Effector memory CD4-positive, alpha-beta T cell (primary cell): Measurements from ENCODE around the gene MCTP2.

Experiments
- DNase-seq, 3 donors: peaks; one replicate each; pipeline ENCODE4 v3.0.0-alpha.2; 2020
- H3K27ac ChIP-seq: 2 replicates; pipeline ENCODE4 v1.7.0; 2013; ENCODE audit warnings: mild to moderate bottlenecking, low read length, moderate library complexity; ENCODE audit not compliant: insufficient read depth, poor library complexity, severe bottlenecking
- H3K27me3 ChIP-seq: replicated peaks from 2 replicates; pipeline ENCODE4 v1.7.0; 2013; ENCODE audit warnings: mild to moderate bottlenecking, low read length; ENCODE audit not compliant: insufficient read depth, control insufficient read depth, poor library complexity, severe bottlenecking
- H3K36me3 ChIP-seq: 2 replicates; pipeline ENCODE4 v1.7.0; 2013; ENCODE audit warnings: mild to moderate bottlenecking, low read length, moderate library complexity; ENCODE audit not compliant: control insufficient read depth, insufficient read depth
- H3K4me1 ChIP-seq: 2 replicates; pipeline ENCODE4 v1.7.0; 2013; ENCODE audit warnings: low read length, mild to moderate bottlenecking; ENCODE audit not compliant: control insufficient read depth, insufficient read depth, poor library complexity, severe bottlenecking
- H3K4me3 ChIP-seq: 2 replicates; pipeline ENCODE4 v1.7.0; 2013; ENCODE audit warnings: low read length, low read depth, mild to moderate bottlenecking; ENCODE audit not compliant: insufficient read depth, poor library complexity, severe bottlenecking
- H3K9me3 ChIP-seq: 2 replicates; pipeline ENCODE4 v1.7.0; 2013; ENCODE audit warnings: mild to moderate bottlenecking, low read length, moderate library complexity; ENCODE audit not compliant: control insufficient read depth

MCTP2 gene

DNA sequence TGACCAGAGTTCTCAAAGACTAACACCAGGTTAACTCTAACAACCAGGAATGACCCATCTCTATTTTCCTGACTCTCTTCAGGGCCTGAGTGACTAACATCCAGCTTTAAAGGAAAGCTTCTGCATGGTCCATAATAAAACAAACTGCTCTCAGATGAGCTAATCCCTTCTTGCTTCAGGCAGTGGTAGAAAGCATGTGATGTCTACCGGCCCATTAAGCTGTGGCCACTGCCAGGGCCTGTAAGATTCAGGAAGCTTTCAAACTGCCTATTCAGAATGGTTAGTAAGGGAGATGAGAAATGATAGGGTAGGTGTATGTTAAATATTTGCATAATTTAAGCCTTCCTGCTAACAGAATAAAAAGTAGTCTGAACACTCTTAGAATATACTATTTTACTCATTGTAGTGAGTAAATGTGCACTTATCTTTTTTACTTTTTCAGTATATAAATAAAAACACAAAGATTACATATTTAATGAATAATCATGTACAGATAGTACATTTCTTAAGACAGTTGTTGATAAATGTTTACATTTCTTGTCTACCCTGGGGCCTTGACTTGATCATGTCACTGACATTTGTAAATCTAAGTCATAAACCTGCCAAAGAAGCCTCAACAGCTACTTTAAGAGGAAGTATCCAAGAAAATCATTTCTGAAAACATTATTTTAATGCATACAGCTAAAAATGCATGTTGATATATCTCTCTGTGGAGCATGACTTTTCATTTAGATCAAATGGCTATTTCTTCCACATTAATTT is 222.0 kb downstream of the MCTP2 start:
- Histone ChIP-seq H3K4me3 (no peak overlapping the region), H3K27ac (no peak overlapping the region), H3K27me3 (no peaks in the 10 kb centered on the region), H3K36me3 (no peaks in the 10 kb centered on the region), H3K4me1 (no peaks in the 10 kb centered on the region), H3K9me3 (no peaks in the 10 kb centered on the region)
- no peak for DNase-seq

DNA sequence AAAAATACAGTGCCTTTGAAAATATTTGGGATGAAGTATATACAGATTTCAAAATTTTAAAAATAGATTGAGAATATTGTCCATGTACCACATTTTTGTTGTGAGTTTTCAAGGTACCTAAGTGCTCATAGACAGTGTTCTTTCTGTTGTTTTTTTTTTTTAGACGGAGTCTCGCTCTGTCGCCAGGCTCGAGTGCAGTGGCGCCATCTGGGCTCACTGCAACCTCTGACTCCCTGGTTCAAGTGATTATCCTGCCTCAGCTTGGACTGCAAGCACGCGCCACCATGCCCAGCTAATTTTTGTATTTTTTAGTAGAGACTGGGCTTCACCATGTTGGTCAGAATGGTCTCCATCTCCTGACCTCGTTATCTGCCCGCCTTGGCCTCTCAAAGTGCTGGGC is 223.9 kb downstream of the MCTP2 start:
- no peak overlapping the region for H3K27ac ChIP-seq
- no peaks in the 10 kb centered on the region for H3K36me3 ChIP-seq
- H3K27me3 ChIP-seq, result no peaks in the 10 kb centered on the region
- H3K9me3 ChIP-seq, result no peaks in the 10 kb centered on the region
- no peak for DNase-seq
- no peak overlapping the region for H3K4me3 ChIP-seq
- no peaks in the 10 kb centered on the region for H3K4me1 ChIP-seq

DNA sequence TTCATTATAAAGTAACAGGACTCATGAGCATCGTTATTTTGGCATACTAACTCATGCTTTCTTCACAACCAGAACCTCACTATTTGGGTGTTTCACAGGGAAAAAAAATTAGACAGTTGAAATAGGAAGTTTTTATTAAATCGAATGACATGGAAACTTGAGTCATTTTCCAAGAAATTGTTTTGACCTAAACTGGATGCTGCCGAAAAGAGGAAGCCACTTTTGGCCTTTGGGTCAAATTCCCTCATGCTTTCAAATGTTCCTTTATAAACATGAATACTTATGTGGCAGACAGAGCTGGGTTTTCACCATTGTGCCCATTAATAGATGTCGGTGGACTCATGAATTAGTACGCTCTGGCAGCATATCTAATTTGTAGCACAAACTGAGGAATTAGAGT is 224.9 kb downstream of the MCTP2 start:
- Histone ChIP-seq H3K4me1 (no peaks in the 10 kb centered on the region), H3K27me3 (no peaks in the 10 kb centered on the region), H3K9me3 (no peaks in the 10 kb centered on the region), H3K27ac (no peak overlapping the region), H3K4me3 (no peak overlapping the region), H3K36me3 (no peaks in the 10 kb centered on the region)
- no peak for DNase-seq

GRCh38 chr15:94457661-94458060 is 226.3 kb downstream of the MCTP2 start:
- H3K27me3 ChIP-seq, result no peaks in the 10 kb centered on the region
- H3K27ac ChIP-seq, result no peak overlapping the region
- DNase-seq, result no peak
- no peak overlapping the region for H3K4me3 ChIP-seq
- H3K9me3 ChIP-seq, result no peaks in the 10 kb centered on the region
- no peaks in the 10 kb centered on the region for H3K4me1 ChIP-seq
- peaks cover 5% of the 10 kb centered on the region for H3K36me3 ChIP-seq

DNA sequence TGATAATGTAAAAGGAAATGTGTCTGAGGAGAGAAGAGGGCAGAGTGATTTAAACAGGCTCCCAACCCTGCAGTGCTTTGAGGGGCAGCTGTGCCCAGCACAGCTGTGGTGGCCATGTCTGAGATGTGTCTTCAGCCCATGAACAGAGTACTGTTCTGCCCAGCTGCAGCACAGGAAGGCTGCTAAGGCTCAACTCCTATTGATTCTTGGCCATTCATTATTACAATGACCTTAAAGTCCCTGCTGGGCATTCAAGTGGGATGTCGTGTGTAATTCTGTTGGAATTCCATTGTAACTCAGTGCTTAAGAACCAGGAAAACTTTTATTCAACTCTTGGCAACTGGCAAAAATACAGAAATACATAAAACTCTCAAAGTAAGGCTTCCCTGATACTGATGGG is 229.3 kb downstream of the MCTP2 start:
- Histone ChIP-seq H3K27ac (no peak overlapping the region), H3K4me1 (no peaks in the 10 kb centered on the region), H3K9me3 (no peaks in the 10 kb centered on the region), H3K4me3 (no peak overlapping the region), H3K36me3 (peaks cover 5% of the 10 kb centered on the region), H3K27me3 (no peaks in the 10 kb centered on the region)
- DNase-seq, result no peak

GRCh38 chr15:94467034-94467433 is 235.7 kb downstream of the MCTP2 start:
- Histone ChIP-seq H3K36me3 (peaks cover under 1% of the 10 kb centered on the region), H3K27me3 (no peaks in the 10 kb centered on the region), H3K27ac (no peak overlapping the region), H3K4me1 (no peaks in the 10 kb centered on the region), H3K9me3 (no peaks in the 10 kb centered on the region), H3K4me3 (no peak overlapping the region)
- DNase-seq, result no peak

GRCh38 chr15:94470492-94470891 is 239.1 kb downstream of the MCTP2 start:
- DNase-seq, result no peak
- no peaks in the 10 kb centered on the region for H3K9me3 ChIP-seq
- H3K27ac ChIP-seq, result no peak overlapping the region
- H3K4me3 ChIP-seq, result no peak overlapping the region
- no peaks in the 10 kb centered on the region for H3K36me3 ChIP-seq
- H3K4me1 ChIP-seq, result no peaks in the 10 kb centered on the region
- no peaks in the 10 kb centered on the region for H3K27me3 ChIP-seq

- Histone ChIP-seq H3K27me3 (no peaks in the 10 kb centered on the region), H3K4me3 (no peak overlapping the region), H3K9me3 (no peaks in the 10 kb centered on the region), H3K4me1 (no peaks in the 10 kb centered on the region), H3K36me3 (peaks cover 5% of the 10 kb centered on the region), H3K27ac (no peak overlapping the region)
- no peak for DNase-seq
These were observed 245.3 kb downstream of the MCTP2 start for GRCh38 chr15:94476686-94477085.

GRCh38 chr15:94477913-94478553 is 246.7 kb downstream of the MCTP2 start:
- Histone ChIP-seq H3K9me3 (no peaks in the 10 kb centered on the region), H3K27me3 (no peaks in the 10 kb centered on the region), H3K4me1 (no peaks in the 10 kb centered on the region), H3K4me3 (no peak overlapping the region), H3K27ac (no peak overlapping the region), H3K36me3 (peaks cover 5% of the 10 kb centered on the region)
- DNase-seq, result no peak

DNA sequence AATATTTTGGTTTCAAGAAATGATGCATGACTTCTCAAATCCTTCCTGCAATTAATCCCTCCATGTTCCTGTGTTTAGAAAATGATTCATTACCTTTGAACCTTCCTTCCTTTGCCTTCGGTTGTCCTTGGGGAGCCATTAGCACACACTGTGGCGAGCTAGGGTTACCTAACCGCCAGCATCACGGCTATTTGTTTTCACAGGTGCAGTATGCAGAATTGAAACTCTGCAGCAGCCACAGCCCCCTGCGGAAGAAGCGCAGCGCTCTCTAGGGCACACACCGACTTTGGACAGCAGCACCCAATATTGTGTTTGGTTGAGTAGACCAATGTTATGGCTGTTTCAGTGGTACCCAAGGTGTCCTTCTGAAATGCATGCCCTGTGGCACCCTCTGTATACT is 247.4 kb downstream of the MCTP2 start:
- Histone ChIP-seq H3K27me3 (no peaks in the 10 kb centered on the region), H3K9me3 (no peaks in the 10 kb centered on the region), H3K27ac (no peak overlapping the region), H3K36me3 (peaks cover 5% of the 10 kb centered on the region), H3K4me1 (no peaks in the 10 kb centered on the region), H3K4me3 (no peak overlapping the region)
- DNase-seq, result no peak
